ENCODE results near the gene MGLL. TPM values are rescaled to one million over a fixed set of nuclear protein-coding genes. Genes with fewer than 3 reads are reported as not detected.

Gene MGLL
- total RNA-seq, 1 donor from 2014 or later = 10.3 TPM

DNA sequence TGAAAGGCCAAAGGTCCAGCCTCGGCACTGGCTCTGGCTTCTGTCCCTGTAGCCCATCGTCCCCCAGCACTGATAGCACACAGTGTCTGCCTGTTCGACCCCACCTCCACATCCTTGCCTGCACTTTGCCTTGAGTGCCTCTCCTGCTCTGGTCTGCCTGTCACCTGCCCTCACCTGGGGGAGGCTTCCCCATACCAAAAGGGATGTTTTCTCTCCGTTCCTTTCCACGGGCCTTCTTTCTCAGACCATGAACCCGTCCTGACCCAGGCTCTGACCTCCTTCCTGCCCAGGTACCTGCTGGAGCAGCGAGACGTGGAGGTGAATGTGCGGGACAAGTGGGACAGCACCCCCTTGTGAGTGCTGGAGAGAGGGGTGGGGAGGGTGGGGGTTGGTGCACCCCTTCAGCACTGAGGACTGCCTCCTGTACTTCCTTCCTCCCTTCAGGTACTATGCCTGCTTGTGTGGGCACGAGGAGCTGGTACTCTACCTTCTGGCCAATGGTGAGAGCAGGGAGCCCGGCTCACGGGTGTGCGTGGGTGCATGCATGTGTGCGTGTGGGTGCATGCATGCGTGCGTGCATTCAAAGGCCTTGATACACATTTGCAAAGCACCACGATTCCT is 148.1 kb downstream of the MGLL start:
- TF ChIP-seq, protein P1, sequence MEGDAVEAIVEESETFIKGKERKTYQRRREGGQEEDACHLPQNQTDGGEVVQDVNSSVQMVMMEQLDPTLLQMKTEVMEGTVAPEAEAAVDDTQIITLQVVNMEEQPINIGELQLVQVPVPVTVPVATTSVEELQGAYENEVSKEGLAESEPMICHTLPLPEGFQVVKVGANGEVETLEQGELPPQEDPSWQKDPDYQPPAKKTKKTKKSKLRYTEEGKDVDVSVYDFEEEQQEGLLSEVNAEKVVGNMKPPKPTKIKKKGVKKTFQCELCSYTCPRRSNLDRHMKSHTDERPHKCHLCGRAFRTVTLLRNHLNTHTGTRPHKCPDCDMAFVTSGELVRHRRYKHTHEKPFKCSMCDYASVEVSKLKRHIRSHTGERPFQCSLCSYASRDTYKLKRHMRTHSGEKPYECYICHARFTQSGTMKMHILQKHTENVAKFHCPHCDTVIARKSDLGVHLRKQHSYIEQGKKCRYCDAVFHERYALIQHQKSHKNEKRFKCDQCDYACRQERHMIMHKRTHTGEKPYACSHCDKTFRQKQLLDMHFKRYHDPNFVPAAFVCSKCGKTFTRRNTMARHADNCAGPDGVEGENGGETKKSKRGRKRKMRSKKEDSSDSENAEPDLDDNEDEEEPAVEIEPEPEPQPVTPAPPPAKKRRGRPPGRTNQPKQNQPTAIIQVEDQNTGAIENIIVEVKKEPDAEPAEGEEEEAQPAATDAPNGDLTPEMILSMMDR (IDR thresholded peaks at IDR 0.05; ENCODE audit: partially characterized antibody, unreplicated experiment) = no peak
- no peak for DNase-seq
- H3K9me3 Mint-ChIP-seq (ENCODE audit: unreplicated experiment) = peaks cover 25% of the 10 kb centered on the region
- H3K27ac Mint-ChIP-seq (ENCODE audit: unreplicated experiment) = peak overlapping the region; percentile 79
- H3K4me3 Mint-ChIP-seq (ENCODE audit: unreplicated experiment) = peak overlapping the region; percentile 93
- H3K36me3 Mint-ChIP-seq (ENCODE audit: unreplicated experiment) = no peaks in the 10 kb centered on the region
- peaks cover 7% of the 10 kb centered on the region for H3K4me1 Mint-ChIP-seq (ENCODE audit: low read depth, unreplicated experiment)
- H3K27me3 Mint-ChIP-seq (ENCODE audit: unreplicated experiment) = peaks cover 21% of the 10 kb centered on the region

DNA sequence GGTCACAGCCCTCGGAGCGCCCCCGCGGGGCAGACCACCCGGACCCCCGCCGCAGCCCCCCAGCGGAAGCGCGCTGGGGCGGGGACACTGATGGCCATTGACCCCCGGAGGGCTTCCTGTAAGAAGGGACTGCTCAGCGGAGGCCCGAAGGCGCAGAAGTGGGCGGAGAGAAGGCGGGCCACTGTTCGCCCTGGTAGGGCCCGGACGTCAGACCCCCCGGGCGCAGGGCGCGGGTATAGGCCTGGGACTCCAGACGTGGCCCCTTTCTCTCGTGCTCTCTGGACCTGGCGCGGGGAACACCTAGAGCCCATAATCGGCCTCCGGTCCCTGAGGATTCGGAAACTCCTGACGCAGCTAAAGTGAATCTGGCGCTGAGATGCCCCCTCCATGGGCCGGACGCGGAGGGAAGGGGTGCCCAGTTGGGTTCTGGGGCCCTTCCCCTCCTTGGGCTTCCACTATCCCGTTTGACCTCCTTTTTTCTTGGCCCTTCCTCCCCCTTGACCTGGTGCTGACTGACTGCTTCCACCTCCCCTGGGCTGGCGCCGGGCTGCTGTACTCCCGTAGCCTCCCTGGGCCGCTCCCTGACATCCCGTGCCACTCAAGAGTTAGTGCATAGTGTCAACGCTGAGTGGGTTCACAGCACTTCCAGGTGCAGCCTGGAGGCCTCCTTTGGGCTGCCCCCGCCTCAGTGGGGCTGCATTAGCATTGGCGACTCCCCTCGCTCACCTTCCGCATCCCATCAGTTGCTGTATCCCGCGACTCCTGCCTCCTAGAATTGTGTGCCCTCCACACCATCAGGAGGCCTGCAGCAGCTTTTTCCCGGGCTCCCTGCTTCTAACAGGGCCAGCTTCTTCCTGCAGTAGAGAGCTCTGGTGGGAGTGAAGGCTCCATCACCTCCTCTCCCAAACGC is 148.9 kb downstream of the MGLL start:
- Mint-ChIP-seq H3K9me3 (ENCODE audit: unreplicated experiment) (peaks cover 25% of the 10 kb centered on the region), H3K4me3 (ENCODE audit: unreplicated experiment) (peak overlapping the region; percentile 93), H3K36me3 (ENCODE audit: unreplicated experiment) (no peaks in the 10 kb centered on the region), H3K27ac (ENCODE audit: unreplicated experiment) (peak overlapping the region; percentile 79), H3K27me3 (ENCODE audit: unreplicated experiment) (peaks cover 23% of the 10 kb centered on the region), H3K4me1 (ENCODE audit: low read depth, unreplicated experiment) (peaks cover 7% of the 10 kb centered on the region)
- DNase-seq = peak; percentile 60
- TF ChIP-seq, protein P1 (IDR thresholded peaks at IDR 0.05; ENCODE audit: partially characterized antibody, unreplicated experiment) = no peak

DNA sequence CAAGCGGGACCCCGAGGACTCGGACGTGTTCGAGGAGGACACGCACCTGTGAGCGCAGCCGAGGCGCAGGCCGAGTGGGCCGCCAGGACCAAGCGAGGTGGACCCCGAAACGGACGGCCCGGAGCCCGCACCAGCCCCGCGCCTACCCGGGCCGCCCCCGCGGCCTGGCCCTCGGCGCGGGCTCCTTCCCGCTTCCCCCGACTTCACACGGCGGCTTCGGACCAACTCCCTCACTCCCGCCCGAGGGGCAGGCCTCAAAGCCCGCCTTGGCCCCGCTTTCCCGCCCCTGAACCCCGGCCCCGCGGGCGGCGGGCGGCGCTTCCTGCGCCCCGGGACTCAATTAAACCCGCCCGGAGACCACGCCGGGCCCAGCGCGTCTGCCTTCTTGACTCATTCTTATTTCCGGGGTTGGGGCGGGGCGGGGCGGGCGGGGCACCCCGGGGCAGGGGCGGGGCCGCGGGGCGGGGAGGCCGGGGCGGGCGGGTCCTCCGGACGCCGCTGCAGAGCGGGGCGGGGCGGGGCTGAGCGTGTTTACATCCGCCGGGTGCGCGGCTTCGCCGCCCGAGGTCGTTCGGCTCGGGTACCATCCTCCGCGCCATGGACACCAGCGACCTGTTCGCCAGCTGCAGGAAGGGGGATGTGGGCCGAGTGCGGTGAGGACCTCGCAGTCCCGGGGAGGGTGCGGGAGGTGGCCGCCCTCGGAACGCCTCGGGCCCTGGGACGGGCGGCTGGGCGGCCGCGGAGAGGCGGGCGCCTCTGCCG is 149.7 kb downstream of the MGLL start, which contains the start of gene ABTB1:
Gene ABTB1 (plus strand): TSS at position 524 of the 762 bp plus-strand sequence. CDS start 74 bp downstream, at position 598.
- Mint-ChIP-seq H3K4me1 (ENCODE audit: low read depth, unreplicated experiment) (peaks cover 7% of the 10 kb centered on the region), H3K9me3 (ENCODE audit: unreplicated experiment) (peaks cover 23% of the 10 kb centered on the region), H3K27me3 (ENCODE audit: unreplicated experiment) (peaks cover 21% of the 10 kb centered on the region), H3K27ac (ENCODE audit: unreplicated experiment) (peak within 1 kb of the TSS; percentile 79), H3K4me3 (ENCODE audit: unreplicated experiment) (peak within 1 kb of the TSS; percentile 93), H3K36me3 (ENCODE audit: unreplicated experiment) (no peaks in the 10 kb centered on the region)
- TF ChIP-seq, protein P1 (IDR thresholded peaks at IDR 0.05; ENCODE audit: partially characterized antibody, unreplicated experiment) = no peak
- peak; percentile 89 for DNase-seq

DNA sequence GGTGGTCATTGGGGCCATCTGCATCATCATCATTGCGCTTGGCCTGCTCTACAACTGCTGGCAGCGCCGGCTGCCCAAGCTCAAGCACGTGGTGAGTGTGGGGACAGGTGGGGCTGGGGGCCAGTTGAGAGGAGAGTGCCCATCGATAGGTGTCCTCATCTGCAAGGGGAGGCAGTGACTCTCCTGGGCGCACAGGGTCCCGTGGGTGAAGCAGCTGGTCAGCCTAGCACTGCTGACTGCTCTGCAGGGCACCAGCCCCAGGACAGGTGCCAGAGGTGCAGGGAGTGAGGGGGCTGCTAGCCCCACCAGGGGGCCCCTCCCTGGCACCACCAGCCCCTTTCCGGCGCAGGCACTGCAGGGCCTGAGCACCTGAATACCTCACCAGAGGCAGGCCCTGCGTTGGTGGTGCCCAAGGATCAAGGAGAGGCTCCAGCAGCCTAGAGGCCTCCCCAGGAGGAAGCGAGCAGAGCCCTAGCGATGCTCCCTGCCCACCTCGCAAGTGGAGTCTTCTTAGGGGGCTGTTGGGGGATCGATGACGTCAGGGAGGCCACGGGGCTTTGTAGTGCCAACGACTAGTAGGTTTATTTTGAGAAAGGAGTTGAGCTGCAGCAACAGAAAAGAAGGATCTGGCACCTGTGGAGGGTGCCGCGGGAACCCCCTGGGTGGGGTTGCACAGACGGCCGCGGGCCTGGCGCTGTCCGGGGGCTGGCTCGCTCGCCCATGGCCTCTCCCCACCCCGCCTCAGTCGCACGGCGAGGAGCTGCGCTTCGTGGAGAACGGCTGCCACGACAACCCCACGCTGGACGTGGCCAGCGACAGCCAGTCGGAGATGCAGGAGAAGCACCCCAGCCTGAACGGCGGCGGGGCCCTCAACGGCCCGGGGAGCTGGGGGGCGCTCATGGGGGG is 150.5 kb downstream of the MGLL start:
- H3K9me3 Mint-ChIP-seq (ENCODE audit: unreplicated experiment) = peaks cover 23% of the 10 kb centered on the region
- H3K36me3 Mint-ChIP-seq (ENCODE audit: unreplicated experiment) = no peaks in the 10 kb centered on the region
- TF ChIP-seq, protein P1 (IDR thresholded peaks at IDR 0.05; ENCODE audit: partially characterized antibody, unreplicated experiment) = no peak
- H3K4me1 Mint-ChIP-seq (ENCODE audit: low read depth, unreplicated experiment) = peaks cover 13% of the 10 kb centered on the region
- peak; percentile 38 for DNase-seq
- H3K27me3 Mint-ChIP-seq (ENCODE audit: unreplicated experiment) = peaks cover 21% of the 10 kb centered on the region
- peak overlapping the region; percentile 72 for H3K27ac Mint-ChIP-seq (ENCODE audit: unreplicated experiment)
- H3K4me3 Mint-ChIP-seq (ENCODE audit: unreplicated experiment) = peak overlapping the region; percentile 77

Data from glutamatergic neuron (in vitro differentiated cells).